Measurements from ENCODE around the gene NOTO. TPM values are rescaled to one million over a fixed set of nuclear protein-coding genes. Genes with fewer than 3 reads are reported as not detected.

The NOTO gene
- total and polyA plus RNA-seq, 10 of the 15 experiments (the other 5 are each of a cell fraction or from before 2014, with no cell fraction given) = not detected

DNA sequence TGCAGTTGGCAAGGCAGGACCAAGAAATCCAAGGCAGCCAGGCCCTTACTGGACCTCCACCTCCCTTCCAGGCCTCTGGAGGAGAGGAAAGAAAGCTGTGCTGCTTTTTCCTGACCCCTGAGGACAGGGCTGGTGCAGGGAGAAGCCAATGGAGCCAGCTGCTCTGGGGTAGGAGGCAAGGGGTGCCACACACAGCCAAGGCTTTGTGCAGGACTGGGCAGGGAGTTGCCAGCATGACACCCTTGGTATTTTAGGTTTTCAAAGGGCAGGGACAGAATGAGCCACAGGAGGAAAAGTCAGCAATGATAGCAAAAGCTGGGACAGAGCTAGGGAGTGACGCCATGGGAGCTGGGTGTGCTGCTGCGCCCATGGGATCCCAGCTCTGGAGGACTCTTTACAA is 54.6 kb downstream of the NOTO start (continued):
- no peak for TF ChIP-seq CHD4 (IDR thresholded peaks at IDR 0.05)
- no peak for TF ChIP-seq BRCA1 (IDR thresholded peaks at IDR 0.05; ENCODE audit: low read depth, low read length)
- no peak for TF ChIP-seq SMC3 (IDR thresholded peaks at IDR 0.05; ENCODE audit: borderline replicate concordance, low read length)

DNA sequence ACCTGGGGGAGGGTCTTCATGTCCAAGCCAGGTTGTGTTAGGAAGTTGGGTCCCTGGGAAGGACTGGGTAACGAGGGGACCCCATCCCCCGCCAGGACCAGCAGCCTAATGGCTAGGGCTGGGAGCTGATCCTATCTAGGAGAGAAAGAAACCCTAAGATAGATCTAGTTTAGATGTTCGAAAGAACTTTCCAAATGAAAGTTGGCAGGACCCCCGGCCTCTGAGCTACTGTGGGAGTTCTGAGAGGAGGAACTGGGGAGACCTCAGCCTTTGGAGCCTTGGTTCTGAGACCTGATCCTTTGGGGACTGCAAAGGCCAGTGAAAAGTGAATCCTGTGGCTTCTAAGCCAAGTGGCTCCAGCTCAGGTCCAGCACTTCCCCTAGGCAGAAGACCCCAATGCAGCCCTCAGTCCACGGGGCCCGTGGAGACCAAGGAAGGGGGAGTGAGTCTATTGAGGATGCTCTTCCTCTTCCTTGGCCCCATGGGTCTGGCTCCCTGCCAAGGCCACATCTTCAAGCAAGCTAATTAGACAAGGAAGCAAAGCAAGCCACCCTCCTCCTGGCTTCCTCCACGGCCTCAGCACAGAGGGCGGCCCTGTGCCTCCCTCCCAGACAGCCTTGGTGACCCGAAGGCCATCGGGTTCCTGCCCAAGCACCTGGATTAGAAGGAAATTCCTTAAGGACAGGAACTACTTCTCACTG is 55.2 kb downstream of the NOTO start:
- ChIA-PET SMC1A (ENCODE audit: uncharacterized antibody, unreplicated experiment) (interaction anchor here (1.2 kb wide), 1 partner anchor 32 kb away, joined by 3 read pairs; no protein-coding TSS in a partner anchor), CTCF (interaction anchor here (0.9 to 1.8 kb wide), 3 partner anchors 18 to 33 kb away, joined by 3 to 4 read pairs (median 3); no protein-coding TSS in a partner anchor), RAD21 (ENCODE audit: unreplicated experiment) (no interaction called here), POLR2A (interaction anchor here (0.6 kb wide), 1 partner anchor 17 kb away, joined by 5 read pairs; no protein-coding TSS in a partner anchor)
- DNase-seq (ENCODE audit: low read depth, low spot score) = no peak
- no peak overlapping the region for H3K27ac ChIP-seq (ENCODE audit: control insufficient read depth, insufficient read depth)
- H3K4me2 ChIP-seq (ENCODE audit: control insufficient read depth, insufficient read depth) = no peak overlapping the region
- H3K9me3 ChIP-seq (replicated peaks; ENCODE audit: control insufficient read depth, insufficient read depth, low read length) = no peaks in the 10 kb centered on the region
- WGBS (ENCODE audit: insufficient coverage, insufficient replicate concordance, low lambda C conversion rate, missing lambda C conversion rate) = 62% methylated on average over 10 of the region's 10 CpGs
- H3K4me3 ChIP-seq = no peak overlapping the region
- no peaks in the 10 kb centered on the region for H4K20me1 ChIP-seq (ENCODE audit: control insufficient read depth, insufficient read depth)
- in situ Hi-C loops (cut with MboI) (no loop called here), intact Hi-C loops (cut with micrococcal nuclease; ENCODE audit: unreplicated experiment) (loop anchor here (2.0 kb wide), 1 partner anchor 33 kb away; no protein-coding TSS in a partner anchor)
- BruUV-seq (replicated peaks) = no TSS peak
- H3K9ac ChIP-seq (ENCODE audit: control insufficient read depth, insufficient read depth, low read length) = no peak overlapping the region
- no peak for ATAC-seq
- peaks cover 18 to 25% of the 10 kb centered on the region in 2 experiments; a peak in 3 of 4 replicates for H3K36me3 ChIP-seq (ENCODE audit: control insufficient read depth in 2 of 2, insufficient read depth in 2 of 2, low read length in 1 of 2)
- no peaks in the 10 kb centered on the region for H3K4me1 ChIP-seq (ENCODE audit: control insufficient read depth, insufficient read depth, low read length)
- no peaks in the 10 kb centered on the region for H3K79me2 ChIP-seq (ENCODE audit: control insufficient read depth, insufficient read depth, low read length)
- H3K27me3 ChIP-seq (replicated peaks in 1 of 2; ENCODE audit: control insufficient read depth in 2 of 2, insufficient read depth in 2 of 2, low read length in 1 of 2) = no peaks in the 10 kb centered on the region
- no peak for FAIRE-seq
- TF ChIP-seq GATAD2B (conservative IDR thresholded peaks at IDR 0.05; ENCODE audit: low read depth) (no peak), POLR2A (IDR thresholded peaks at IDR 0.05; ENCODE audit: low read depth, low read length) (peak; percentile 7; the same call in 1 of the 2 replicates)
- H2AFZ ChIP-seq (ENCODE audit: control insufficient read depth, low read depth, low read length) = no peak overlapping the region

Measured in GM12878 (cell line).